Colonic mucosa (tissue), 4 donors: ENCODE data around the gene TRABD2A. TPM values are rescaled to one million over a fixed set of nuclear protein-coding genes. Genes with fewer than 3 reads are reported as not detected.
"Not testable (repeated sequence)": the region's sequence is repeated elsewhere in the genome, so short reads cannot be mapped to it uniquely, and the experiment has no call there.

Experiments
- DNase-seq: peaks from one replicate; pipeline ENCODE4 v3.0.0-alpha.2; 2020
- H3K27ac ChIP-seq: fragments of 200-600 bp; one replicate; pipeline ENCODE4 v1.8.0; 2021
- H3K27me3 ChIP-seq: fragments of 200-600 bp; one replicate; pipeline ENCODE4 v1.8.0; 2021
- H3K36me3 ChIP-seq: fragments of 200-600 bp; one replicate; pipeline ENCODE4 v1.8.0; 2021
- H3K4me1 ChIP-seq: fragments of 200-600 bp; one replicate; pipeline ENCODE4 v1.8.0; 2021; ENCODE audit warnings: mild to moderate bottlenecking
- H3K4me3 ChIP-seq: fragments of 200-600 bp; one replicate; pipeline ENCODE4 v1.8.0; 2021
- H3K9ac ChIP-seq, 2 donors: one replicate each; pipeline ENCODE4 v1.7.0; 2013; ENCODE audit warnings: control low read depth in 2 of 2, low read depth in 2 of 2, low read length in 2 of 2
- H3K9me3 ChIP-seq: fragments of 200-600 bp; one replicate; pipeline ENCODE4 v1.8.0; 2021
- intact Hi-C: fragments of 100-400 bp; cut with DNase I; formaldehyde crosslinking; loops from one replicate; pipeline ENCODE4 v1.14.1; 2022
- total RNA-seq, 2 donors: library from RNA; stranded (reverse); fragmentation: NEBNext Ultra II Directional in 1 of 2; extraction: Animal tissue kit (Norgen Biotek cat#: 25700) in 1 of 2; gene quantifications; one replicate each; pipeline ENCODE4 v1.2.1, GENCODE V29; 2021
- TF ChIP-seq, protein P1 (sequence below): fragments of 200-600 bp; IDR thresholded peaks from one replicate; pipeline ENCODE4 v1.8.0; 2022; ENCODE audit warnings: antibody characterized with exemption, mild to moderate bottlenecking
- donor health status: healthy.
- donor health status: DM: no; HTN: no; CAD: no.
- donor health status: DM: no; HTN: no; CAD: no.

The TRABD2A gene
- total RNA-seq, 2 donors from 2014 or later = 88.1 to 158 TPM

GRCh38 chr2:84782717-84783442, 98.0 kb downstream of the TRABD2A start:
- H3K9me3 ChIP-seq = no peaks in the 10 kb centered on the region
- H3K36me3 ChIP-seq = no peaks in the 10 kb centered on the region
- H3K4me3 ChIP-seq = no peak overlapping the region
- TF ChIP-seq, protein P1, sequence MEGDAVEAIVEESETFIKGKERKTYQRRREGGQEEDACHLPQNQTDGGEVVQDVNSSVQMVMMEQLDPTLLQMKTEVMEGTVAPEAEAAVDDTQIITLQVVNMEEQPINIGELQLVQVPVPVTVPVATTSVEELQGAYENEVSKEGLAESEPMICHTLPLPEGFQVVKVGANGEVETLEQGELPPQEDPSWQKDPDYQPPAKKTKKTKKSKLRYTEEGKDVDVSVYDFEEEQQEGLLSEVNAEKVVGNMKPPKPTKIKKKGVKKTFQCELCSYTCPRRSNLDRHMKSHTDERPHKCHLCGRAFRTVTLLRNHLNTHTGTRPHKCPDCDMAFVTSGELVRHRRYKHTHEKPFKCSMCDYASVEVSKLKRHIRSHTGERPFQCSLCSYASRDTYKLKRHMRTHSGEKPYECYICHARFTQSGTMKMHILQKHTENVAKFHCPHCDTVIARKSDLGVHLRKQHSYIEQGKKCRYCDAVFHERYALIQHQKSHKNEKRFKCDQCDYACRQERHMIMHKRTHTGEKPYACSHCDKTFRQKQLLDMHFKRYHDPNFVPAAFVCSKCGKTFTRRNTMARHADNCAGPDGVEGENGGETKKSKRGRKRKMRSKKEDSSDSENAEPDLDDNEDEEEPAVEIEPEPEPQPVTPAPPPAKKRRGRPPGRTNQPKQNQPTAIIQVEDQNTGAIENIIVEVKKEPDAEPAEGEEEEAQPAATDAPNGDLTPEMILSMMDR = no peak
- intact Hi-C loops = no loop called here
- no peaks in the 10 kb centered on the region for H3K27me3 ChIP-seq
- peaks cover 13% of the 10 kb centered on the region for H3K4me1 ChIP-seq
- H3K9ac ChIP-seq = peak overlapping the region in 1 of 2 donors; percentile 65
- DNase-seq = no peak
- H3K27ac ChIP-seq = peak overlapping the region; percentile 76

DNA sequence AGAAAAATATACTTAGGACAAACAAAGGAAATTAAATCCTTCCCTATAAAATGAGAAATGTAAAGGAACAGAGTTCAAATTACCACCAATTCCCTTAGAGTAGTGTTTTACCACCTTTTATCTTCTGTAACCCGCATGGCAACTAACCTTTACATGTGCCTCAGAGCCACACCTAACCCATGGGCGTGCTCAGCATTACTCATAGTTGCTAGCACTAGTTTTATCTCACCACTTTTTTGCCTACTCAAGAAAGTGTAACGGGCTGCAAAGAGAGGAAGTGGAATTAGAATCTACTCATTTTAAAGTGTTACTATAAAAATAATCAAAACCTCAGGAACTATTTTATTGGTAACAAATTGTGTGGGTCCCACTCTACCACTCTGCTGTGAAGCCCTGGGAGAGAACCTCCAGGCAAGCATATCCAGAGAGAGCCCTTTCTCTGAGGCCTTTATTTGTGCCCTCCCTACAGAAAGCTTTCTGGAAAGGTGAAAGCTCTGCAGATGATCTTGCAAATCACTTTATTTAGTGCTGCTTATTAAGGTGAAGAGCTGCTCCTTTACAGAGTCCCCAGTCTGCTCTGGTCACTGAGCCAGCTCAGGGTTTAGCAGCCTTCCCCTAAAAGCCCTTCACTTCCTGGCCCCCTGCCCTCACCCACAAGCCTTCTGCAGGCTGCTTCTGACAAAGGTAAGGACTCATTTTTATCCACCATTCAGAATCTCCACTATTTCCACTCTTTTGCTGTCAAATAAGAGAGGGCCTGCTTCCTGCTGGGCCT, 98.8 kb downstream of the TRABD2A start:
- intact Hi-C loops = no loop called here
- DNase-seq = peak; percentile 83
- Histone ChIP-seq H3K9ac (peak overlapping the region in 1 of 2 donors; percentile 65), H3K4me1 (peaks cover 13% of the 10 kb centered on the region), H3K4me3 (no peak overlapping the region), H3K9me3 (no peaks in the 10 kb centered on the region), H3K27ac (peak overlapping the region; percentile 76), H3K36me3 (no peaks in the 10 kb centered on the region), H3K27me3 (no peaks in the 10 kb centered on the region)
- TF ChIP-seq, protein P1 = no peak

- intact Hi-C loops = loop anchor here (5.0 kb wide), 1 partner anchor 77 kb away; no protein-coding TSS in a partner anchor
- Histone ChIP-seq H3K9me3 (no peaks in the 10 kb centered on the region), H3K4me1 (peaks cover 13% of the 10 kb centered on the region), H3K4me3 (no peak overlapping the region), H3K27ac (no peak overlapping the region), H3K27me3 (no peaks in the 10 kb centered on the region), H3K36me3 (no peaks in the 10 kb centered on the region), H3K9ac (no peak overlapping the region)
- TF ChIP-seq, protein P1 = no peak
- no peak for DNase-seq
Observed at GRCh38 chr2:84779781-84780180, 101.1 kb downstream of the TRABD2A start.

GRCh38 chr2:84778911-84779690, 101.8 kb downstream of the TRABD2A start:
- no peak for DNase-seq
- no peaks in the 10 kb centered on the region for H3K36me3 ChIP-seq
- no peak overlapping the region for H3K9ac ChIP-seq
- H3K27ac ChIP-seq = no peak overlapping the region
- H3K9me3 ChIP-seq = no peaks in the 10 kb centered on the region
- TF ChIP-seq, protein P1 = no peak
- peaks cover 13% of the 10 kb centered on the region for H3K4me1 ChIP-seq
- H3K4me3 ChIP-seq = no peak overlapping the region
- intact Hi-C loops = loop anchor here (5.0 kb wide), 1 partner anchor 77 kb away; no protein-coding TSS in a partner anchor
- no peaks in the 10 kb centered on the region for H3K27me3 ChIP-seq

- H3K9me3 ChIP-seq = no peaks in the 10 kb centered on the region
- no peak for DNase-seq
- no peaks in the 10 kb centered on the region for H3K36me3 ChIP-seq
- no peak overlapping the region for H3K9ac ChIP-seq
- H3K4me3 ChIP-seq = no peak overlapping the region
- H3K27me3 ChIP-seq = no peaks in the 10 kb centered on the region
- TF ChIP-seq, protein P1 = no peak
- H3K4me1 ChIP-seq = no peaks in the 10 kb centered on the region
- intact Hi-C loops = loop anchor here (5.0 kb wide), 1 partner anchor 74 kb away; no protein-coding TSS in a partner anchor
- no peak overlapping the region for H3K27ac ChIP-seq
Observed at GRCh38 chr2:84776011-84776410, 104.9 kb downstream of the TRABD2A start.

DNA sequence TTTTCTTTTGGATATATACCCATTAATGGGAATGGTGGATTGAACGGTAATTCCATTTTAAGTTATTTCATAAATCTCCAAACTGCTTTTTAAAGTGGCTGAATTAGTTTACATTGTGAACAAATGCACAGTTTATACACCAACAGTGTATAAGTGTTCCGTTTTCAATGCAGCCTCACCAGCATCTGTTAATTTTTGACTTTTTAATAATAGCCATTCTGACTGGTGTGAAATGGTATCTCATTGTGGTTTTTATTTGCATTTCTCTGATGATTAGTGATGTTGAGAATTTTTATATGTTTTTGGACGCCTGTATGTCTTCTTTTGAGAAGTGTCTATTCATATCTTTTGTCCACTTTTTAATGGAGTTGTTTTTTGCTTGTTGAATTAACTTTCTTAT, 107.3 kb downstream of the TRABD2A start:
- H3K4me3 ChIP-seq, H3K27ac ChIP-seq, H3K4me1 ChIP-seq, intact Hi-C loops, DNase-seq, H3K36me3 ChIP-seq, H3K27me3 ChIP-seq, H3K9ac ChIP-seq, H3K9me3 ChIP-seq: not testable (repeated sequence)
